Neural crest cell (in vitro differentiated cells): ENCODE results near the gene DENND4B. TPM values are rescaled to one million over a fixed set of nuclear protein-coding genes. Genes with fewer than 3 reads are reported as not detected.

Experiments used
- DNase-seq: peaks from one replicate; pipeline ENCODE4 v3.0.0; 2021; ENCODE audit warnings: low read depth, mixed read lengths, low spot score
- H3K27ac Mint-ChIP-seq: one replicate; pipeline ENCODE4 v1.8.0; 2021; ENCODE audit warnings: mild to moderate bottlenecking, mixed read lengths; ENCODE audit not compliant: unreplicated experiment
- H3K27me3 Mint-ChIP-seq: 2 replicates; pipeline ENCODE4 v1.8.0; 2021; ENCODE audit warnings: low read depth, mild to moderate bottlenecking, mixed read lengths
- H3K36me3 Mint-ChIP-seq: 2 replicates; pipeline ENCODE4 v1.8.0; 2021; ENCODE audit warnings: low read depth, mild to moderate bottlenecking, mixed read lengths
- H3K4me1 Mint-ChIP-seq: 2 replicates; pipeline ENCODE4 v1.8.0; 2021; ENCODE audit warnings: mixed read lengths
- H3K4me3 Mint-ChIP-seq: one replicate; pipeline ENCODE4 v1.8.0; 2021; ENCODE audit warnings: mild to moderate bottlenecking, mixed read lengths
- H3K9me3 Mint-ChIP-seq: 2 replicates; pipeline ENCODE4 v1.8.0; 2021; ENCODE audit warnings: mixed read lengths
- CTCF ChIP-seq: fragments of 200-600 bp; sonication (generic); conservative IDR thresholded peaks from 2 replicates; pipeline ENCODE4 v1.5.0; 2021; ENCODE audit warnings: antibody characterized with exemption, mild to moderate bottlenecking
- total RNA-seq: library from RNA; stranded (reverse); gene quantifications from 2 replicates; pipeline ENCODE4 v1.2.1, GENCODE V29; 2021

DENND4B gene
- total RNA-seq, 1 donor from 2014 or later: 75.2 TPM

GRCh38 chr1:153954826-153955225, 8.3 kb upstream of the DENND4B start:
- peaks cover 26% of the 10 kb centered on the region for H3K4me1 Mint-ChIP-seq
- H3K9me3 Mint-ChIP-seq: no peaks in the 10 kb centered on the region
- peak overlapping the region; percentile 76 for H3K4me3 Mint-ChIP-seq
- H3K27ac Mint-ChIP-seq: no peak overlapping the region
- peaks cover 2% of the 10 kb centered on the region for H3K27me3 Mint-ChIP-seq
- no peak for DNase-seq
- H3K36me3 Mint-ChIP-seq: no peaks in the 10 kb centered on the region
- no peak for TF ChIP-seq CTCF

- H3K4me1 Mint-ChIP-seq: peaks cover 21% of the 10 kb centered on the region
- peaks cover 2% of the 10 kb centered on the region for H3K27me3 Mint-ChIP-seq
- no peaks in the 10 kb centered on the region for H3K36me3 Mint-ChIP-seq
- TF ChIP-seq CTCF: no peak
- H3K4me3 Mint-ChIP-seq: peak overlapping the region; percentile 76
- no peak overlapping the region for H3K27ac Mint-ChIP-seq
- DNase-seq: no peak
- H3K9me3 Mint-ChIP-seq: no peaks in the 10 kb centered on the region
Measured at GRCh38 chr1:153953859-153954365, 7.4 kb upstream of the DENND4B start.

GRCh38 chr1:153951801-153952200, 5.3 kb upstream of the DENND4B start:
- Mint-ChIP-seq H3K36me3 (no peaks in the 10 kb centered on the region), H3K4me1 (peaks cover 7% of the 10 kb centered on the region), H3K4me3 (no peak overlapping the region), H3K27ac (no peak overlapping the region), H3K27me3 (no peaks in the 10 kb centered on the region), H3K9me3 (no peaks in the 10 kb centered on the region)
- no peak for TF ChIP-seq CTCF
- DNase-seq: no peak

DNA sequence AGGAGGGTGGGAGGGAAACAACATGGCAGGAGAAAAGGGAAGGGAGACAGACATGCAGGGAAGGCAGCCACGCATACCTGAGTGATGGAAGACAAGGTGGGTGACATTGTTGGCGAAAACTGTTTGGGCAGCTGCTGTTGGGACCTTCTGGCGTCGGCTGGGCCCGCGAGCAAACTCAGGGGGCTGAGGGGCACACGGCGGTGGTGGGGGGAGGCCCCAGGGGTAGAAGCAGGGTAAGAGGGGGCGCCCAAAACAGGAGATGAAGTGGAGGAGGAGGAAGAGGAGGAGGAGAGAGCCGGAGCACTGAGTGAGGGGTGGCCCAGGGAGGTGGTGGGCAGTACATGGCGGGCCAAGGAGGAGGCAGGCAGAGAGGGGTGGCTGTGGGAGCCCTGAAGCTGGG, 4.7 kb upstream of the DENND4B start:
- Mint-ChIP-seq H3K4me3 (no peak overlapping the region), H3K27ac (no peak overlapping the region), H3K9me3 (no peaks in the 10 kb centered on the region), H3K27me3 (no peaks in the 10 kb centered on the region), H3K36me3 (no peaks in the 10 kb centered on the region), H3K4me1 (peaks cover 3% of the 10 kb centered on the region)
- no peak for DNase-seq
- no peak for TF ChIP-seq CTCF

DNA sequence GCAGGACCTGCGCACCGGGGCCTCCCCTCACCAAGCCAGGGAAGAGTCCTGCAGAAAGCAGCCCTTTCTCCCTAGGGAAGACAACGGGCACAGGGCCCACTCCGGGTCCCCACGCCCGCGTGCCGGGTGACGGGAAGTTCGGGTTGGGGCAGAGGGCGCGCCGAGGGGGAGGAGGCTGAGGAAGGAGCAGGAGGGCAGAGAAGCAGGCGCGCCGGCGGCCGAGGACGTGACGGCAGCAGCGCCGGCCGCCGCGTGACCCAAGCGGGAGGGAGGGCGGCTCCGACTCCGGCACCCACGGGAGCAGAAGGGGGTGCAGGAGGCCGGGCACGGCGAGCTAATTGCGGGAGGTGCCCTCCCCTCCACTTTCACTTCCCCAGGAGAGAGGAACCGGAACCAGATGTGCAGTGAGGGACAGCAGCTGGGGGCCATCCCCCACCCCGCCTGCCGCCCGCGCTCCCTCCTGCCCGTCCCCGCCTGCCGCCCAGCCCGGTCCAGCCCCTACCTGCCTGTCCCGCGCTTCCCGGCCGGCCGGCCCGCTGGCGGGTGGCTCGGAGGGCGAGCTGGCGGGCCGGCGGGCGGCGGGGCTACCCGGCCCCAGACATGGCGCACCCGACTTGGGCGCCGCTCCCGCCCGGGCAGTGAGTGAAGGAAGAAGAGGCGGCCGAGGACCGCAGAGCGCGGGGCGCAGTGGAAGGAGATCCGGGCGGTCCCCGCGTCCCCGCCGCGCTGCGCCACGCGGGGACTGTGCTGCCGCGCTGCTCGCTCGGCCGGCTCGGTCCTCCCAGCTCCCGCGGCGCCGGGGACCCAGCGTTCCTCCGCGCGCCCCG, 510 bp downstream of the DENND4B start:
- no peaks in the 10 kb centered on the region for H3K9me3 Mint-ChIP-seq
- no peak for TF ChIP-seq CTCF
- no peak overlapping the region for H3K27ac Mint-ChIP-seq
- H3K4me1 Mint-ChIP-seq: peaks cover 17% of the 10 kb centered on the region
- peak overlapping the region; percentile 90 for H3K4me3 Mint-ChIP-seq
- peaks cover 3% of the 10 kb centered on the region for H3K36me3 Mint-ChIP-seq
- DNase-seq: peak; percentile 34
- H3K27me3 Mint-ChIP-seq: no peaks in the 10 kb centered on the region
